PC-9 (cell line): ENCODE results near the gene SLC1A7. TPM values are rescaled to one million over a fixed set of nuclear protein-coding genes. Genes with fewer than 3 reads are reported as not detected.

Experiments used
- BruUV-seq: library from RNA; stranded (reverse); fragments of 400-500 nt; replicated peaks from 2 replicates; lab custom pipeline; 2021; lab: Mats Ljungman, UMichigan
- CTCF ChIA-PET: fragments of 300-600 bp; sonication (Branson Sonifier 250); formaldehyde crosslinking; loops from one replicate; lab custom pipeline; 2022; ENCODE audit warnings: antibody characterized with exemption; lab: Charles Lee
- POLR2A ChIA-PET: fragments of 300-600 bp; sonication (Branson Sonifier 250); formaldehyde crosslinking; loops from one replicate; lab custom pipeline; 2022; ENCODE audit warnings: antibody characterized with exemption; ENCODE audit not compliant: unreplicated experiment; lab: Charles Lee
- DNase-seq, 2 experiments: peaks; one replicate each; pipeline versions ENCODE4 v3.0.0 to v3.0.0-alpha.2; 2015 to 2022; ENCODE audit warnings: mixed read lengths in 1 of 2
- H2AFZ ChIP-seq: fragments of 200-600 bp; sonication (generic); 2 replicates; pipeline ENCODE4 v1.8.1; 2017; ENCODE audit warnings: antibody characterized with exemption
- H3F3A ChIP-seq: fragments of 200-600 bp; sonication (generic); 2 replicates; pipeline ENCODE4 v1.8.1; 2017; ENCODE audit warnings: antibody characterized with exemption, mild to moderate bottlenecking, low read depth; ENCODE audit not compliant: insufficient read depth
- H3K27ac ChIP-seq: fragments of 200-600 bp; sonication (generic); 2 replicates; pipeline ENCODE4 v1.6.1; 2016; ENCODE audit warnings: mixed run types
- H3K27me3 ChIP-seq: fragments of 200-600 bp; sonication (generic); 2 replicates; pipeline ENCODE4 v1.6.1; 2016; ENCODE audit warnings: low read depth, mixed run types; ENCODE audit not compliant: insufficient read depth
- H3K36me3 ChIP-seq: fragments of 200-600 bp; sonication (generic); 2 replicates; pipeline ENCODE4 v1.6.1; 2016; ENCODE audit warnings: low read depth, mixed run types
- H3K4me1 ChIP-seq: fragments of 200-600 bp; sonication (generic); replicated peaks from 2 replicates; pipeline ENCODE4 v1.6.1; 2016; ENCODE audit warnings: mixed run types; ENCODE audit not compliant: insufficient read depth
- H3K4me2 ChIP-seq: fragments of 200-600 bp; sonication (generic); 2 replicates; pipeline ENCODE4 v1.6.1; 2017; ENCODE audit warnings: mixed run types
- H3K4me3 ChIP-seq: fragments of 200-600 bp; sonication (generic); 2 replicates; pipeline ENCODE4 v1.6.1; 2016; ENCODE audit warnings: mixed run types
- H3K79me2 ChIP-seq: fragments of 200-600 bp; sonication (generic); 2 replicates; pipeline ENCODE4 v1.6.1; 2017; ENCODE audit warnings: low read depth, mixed run types
- H3K9me2 ChIP-seq: fragments of 200-600 bp; sonication (generic); 2 replicates; pipeline ENCODE4 v1.8.1; 2017; ENCODE audit warnings: mild to moderate bottlenecking; ENCODE audit not compliant: insufficient read depth
- H3K9me3 ChIP-seq: fragments of 200-600 bp; sonication (generic); 2 replicates; pipeline ENCODE4 v1.8.1; 2016; ENCODE audit warnings: low read depth; ENCODE audit not compliant: insufficient read depth
- H4K20me1 ChIP-seq: fragments of 200-600 bp; sonication (generic); 2 replicates; pipeline ENCODE4 v1.8.1; 2017; ENCODE audit not compliant: insufficient read depth
- EZH2 ChIP-seq: fragments of 200-600 bp; sonication (generic); IDR thresholded peaks from 2 replicates; pipeline ENCODE4 v1.8.0; 2017; ENCODE audit warnings: antibody characterized with exemption, low read depth
- intact Hi-C: fragments of 100-400 bp; cut with micrococcal nuclease; formaldehyde crosslinking; loops from one replicate; pipeline ENCODE4 v1.10.0; 2022; ENCODE audit not compliant: unreplicated experiment
- total RNA-seq: library from RNA; stranded (reverse); gene quantifications from 2 replicates; pipeline ENCODE4 v1.2.3, GENCODE V29; 2021
- TF ChIP-seq, protein P1 (sequence below): fragments of 200-600 bp; sonication (generic); conservative IDR thresholded peaks from 2 replicates; pipeline ENCODE4 v1.6.1; 2017; ENCODE audit warnings: mixed run types, antibody characterized with exemption, mild to moderate bottlenecking, moderate library complexity

The SLC1A7 gene
- total RNA-seq, 1 experiment from 2014 or later: not detected

GRCh38 chr1:53079251-53079650 is 63.2 kb downstream of the SLC1A7 start:
- BruUV-seq: no TSS peak
- TF ChIP-seq, protein P1, sequence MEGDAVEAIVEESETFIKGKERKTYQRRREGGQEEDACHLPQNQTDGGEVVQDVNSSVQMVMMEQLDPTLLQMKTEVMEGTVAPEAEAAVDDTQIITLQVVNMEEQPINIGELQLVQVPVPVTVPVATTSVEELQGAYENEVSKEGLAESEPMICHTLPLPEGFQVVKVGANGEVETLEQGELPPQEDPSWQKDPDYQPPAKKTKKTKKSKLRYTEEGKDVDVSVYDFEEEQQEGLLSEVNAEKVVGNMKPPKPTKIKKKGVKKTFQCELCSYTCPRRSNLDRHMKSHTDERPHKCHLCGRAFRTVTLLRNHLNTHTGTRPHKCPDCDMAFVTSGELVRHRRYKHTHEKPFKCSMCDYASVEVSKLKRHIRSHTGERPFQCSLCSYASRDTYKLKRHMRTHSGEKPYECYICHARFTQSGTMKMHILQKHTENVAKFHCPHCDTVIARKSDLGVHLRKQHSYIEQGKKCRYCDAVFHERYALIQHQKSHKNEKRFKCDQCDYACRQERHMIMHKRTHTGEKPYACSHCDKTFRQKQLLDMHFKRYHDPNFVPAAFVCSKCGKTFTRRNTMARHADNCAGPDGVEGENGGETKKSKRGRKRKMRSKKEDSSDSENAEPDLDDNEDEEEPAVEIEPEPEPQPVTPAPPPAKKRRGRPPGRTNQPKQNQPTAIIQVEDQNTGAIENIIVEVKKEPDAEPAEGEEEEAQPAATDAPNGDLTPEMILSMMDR: no peak
- no peak for TF ChIP-seq EZH2
- no peaks in the 10 kb centered on the region for H3K9me2 ChIP-seq
- H3F3A ChIP-seq: no peaks in the 10 kb centered on the region
- H4K20me1 ChIP-seq: no peaks in the 10 kb centered on the region
- ChIA-PET POLR2A (interaction anchor here (0.6 kb wide), 1 partner anchor 351 kb away, joined by 5 read pairs; no protein-coding TSS in a partner anchor), CTCF (no interaction called here)
- no peak for DNase-seq
- no peak overlapping the region for H3K4me3 ChIP-seq
- intact Hi-C loops: no loop called here
- no peak overlapping the region for H2AFZ ChIP-seq
- H3K4me1 ChIP-seq: no peaks in the 10 kb centered on the region
- no peaks in the 10 kb centered on the region for H3K9me3 ChIP-seq
- H3K27ac ChIP-seq: no peak overlapping the region
- no peak overlapping the region for H3K4me2 ChIP-seq
- H3K79me2 ChIP-seq: no peaks in the 10 kb centered on the region
- H3K27me3 ChIP-seq: no peaks in the 10 kb centered on the region
- no peaks in the 10 kb centered on the region for H3K36me3 ChIP-seq

DNA sequence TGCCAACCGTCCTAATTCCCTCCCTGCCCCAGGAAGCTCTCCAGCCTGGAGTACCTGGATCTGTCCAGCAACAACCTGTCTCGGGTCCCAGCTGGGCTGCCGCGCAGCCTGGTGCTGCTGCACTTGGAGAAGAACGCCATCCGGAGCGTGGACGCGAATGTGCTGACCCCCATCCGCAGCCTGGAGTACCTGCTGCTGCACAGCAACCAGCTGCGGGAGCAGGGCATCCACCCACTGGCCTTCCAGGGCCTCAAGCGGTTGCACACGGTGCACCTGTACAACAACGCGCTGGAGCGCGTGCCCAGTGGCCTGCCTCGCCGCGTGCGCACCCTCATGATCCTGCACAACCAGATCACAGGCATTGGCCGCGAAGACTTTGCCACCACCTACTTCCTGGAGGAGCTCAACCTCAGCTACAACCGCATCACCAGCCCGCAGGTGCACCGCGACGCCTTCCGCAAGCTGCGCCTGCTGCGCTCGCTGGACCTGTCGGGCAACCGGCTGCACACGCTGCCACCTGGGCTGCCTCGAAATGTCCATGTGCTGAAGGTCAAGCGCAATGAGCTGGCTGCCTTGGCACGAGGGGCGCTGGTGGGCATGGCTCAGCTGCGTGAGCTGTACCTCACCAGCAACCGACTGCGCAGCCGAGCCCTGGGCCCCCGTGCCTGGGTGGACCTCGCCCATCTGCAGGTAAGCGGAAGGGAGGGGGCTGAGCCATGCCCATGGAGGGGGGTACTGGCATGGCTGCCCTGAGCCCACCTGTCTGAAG is 63.9 kb downstream of the SLC1A7 start:
- no TSS peak for BruUV-seq
- CTCF ChIA-PET: no interaction called here
- no peaks in the 10 kb centered on the region for H3K9me3 ChIP-seq
- H3K4me2 ChIP-seq: no peak overlapping the region
- no peaks in the 10 kb centered on the region for H3K27me3 ChIP-seq
- TF ChIP-seq EZH2: no peak
- TF ChIP-seq, protein P1: no peak
- H3K36me3 ChIP-seq: no peaks in the 10 kb centered on the region
- no peaks in the 10 kb centered on the region for H4K20me1 ChIP-seq
- POLR2A ChIA-PET: interaction anchor here (0.6 kb wide), 2 partner anchors 25 to 350 kb away, joined by 3 to 5 read pairs; no protein-coding TSS in a partner anchor
- intact Hi-C loops: no loop called here
- no peak overlapping the region for H2AFZ ChIP-seq
- H3K4me1 ChIP-seq: no peaks in the 10 kb centered on the region
- DNase-seq: no peak
- H3K79me2 ChIP-seq: no peaks in the 10 kb centered on the region
- H3K9me2 ChIP-seq: no peaks in the 10 kb centered on the region
- no peak overlapping the region for H3K4me3 ChIP-seq
- H3K27ac ChIP-seq: no peak overlapping the region
- no peaks in the 10 kb centered on the region for H3F3A ChIP-seq

DNA sequence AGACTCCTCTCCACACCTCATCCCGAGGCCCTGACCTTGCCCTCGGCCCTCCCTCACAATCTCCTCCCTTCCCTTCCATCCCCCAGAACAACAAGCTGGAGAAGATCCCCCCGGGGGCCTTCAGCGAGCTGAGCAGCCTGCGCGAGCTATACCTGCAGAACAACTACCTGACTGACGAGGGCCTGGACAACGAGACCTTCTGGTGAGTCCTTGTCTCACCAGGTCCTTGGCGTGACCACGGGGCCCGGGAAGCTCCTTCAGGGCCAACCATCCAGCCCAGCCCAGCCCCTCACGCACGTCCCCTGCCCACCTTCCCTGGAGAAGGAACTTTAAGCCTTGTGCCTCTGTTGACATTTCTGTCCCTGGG is 64.9 kb downstream of the SLC1A7 start:
- BruUV-seq: no TSS peak
- POLR2A ChIA-PET: no interaction called here

More for the DNA sequence above, 64.9 kb downstream of the SLC1A7 start:
- CTCF ChIA-PET: no interaction called here
- intact Hi-C loops: no loop called here
- DNase-seq: no peak
- no peak overlapping the region for H3K4me3 ChIP-seq
- no peaks in the 10 kb centered on the region for H3K79me2 ChIP-seq
- H3K9me3 ChIP-seq: no peaks in the 10 kb centered on the region
- no peaks in the 10 kb centered on the region for H3F3A ChIP-seq
- no peak overlapping the region for H3K4me2 ChIP-seq
- no peaks in the 10 kb centered on the region for H3K4me1 ChIP-seq
- no peak overlapping the region for H3K27ac ChIP-seq
- H3K9me2 ChIP-seq: no peaks in the 10 kb centered on the region
- H2AFZ ChIP-seq: no peak overlapping the region
- no peaks in the 10 kb centered on the region for H3K36me3 ChIP-seq
- no peaks in the 10 kb centered on the region for H4K20me1 ChIP-seq
- no peak for TF ChIP-seq EZH2
- TF ChIP-seq, protein P1: no peak
- H3K27me3 ChIP-seq: no peaks in the 10 kb centered on the region
